Upper lobe of left lung (tissue), 4 donors: ENCODE measurements around the gene P4HA1.

ENCODE experiments used
- POLR2A ChIP-seq, 4 donors: fragments of 450-650 bp; IDR thresholded peaks; one replicate each; pipeline ENCODE4 v1.5.1; 2016 to 2017; ENCODE audit warnings: antibody characterized with exemption in 4 of 4, mild to moderate bottlenecking in 2 of 4
- TF ChIP-seq, protein P1 (sequence below), 6 experiments: fragments of 450-650 bp in 4 of 6; fragments of 200-600 bp in 2 of 6; sonication (generic) in 2 of 6; IDR thresholded peaks; one replicate each; pipeline ENCODE4 v1.5.1; 2016 to 2019; ENCODE audit warnings: antibody characterized with exemption in 6 of 6

DNA sequence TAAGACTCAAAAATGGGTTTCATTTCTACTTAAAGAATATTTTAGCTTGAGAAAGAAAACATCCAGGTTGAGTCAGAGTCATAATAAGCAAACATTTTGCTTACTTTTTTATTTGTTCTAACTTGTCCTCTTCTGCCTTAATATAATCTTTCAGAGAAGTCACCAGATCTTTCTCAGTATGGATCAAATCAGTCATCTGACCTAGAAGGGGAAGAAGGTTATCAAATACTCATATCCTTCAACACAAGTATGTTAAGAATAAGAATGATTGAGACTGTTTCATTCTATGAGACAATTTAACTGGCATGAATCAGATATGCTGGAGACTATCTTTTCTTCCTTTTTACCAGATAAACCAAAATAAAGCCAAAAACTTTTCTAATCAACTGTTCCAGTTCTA is 23.0 kb downstream of the P4HA1 start:
- no peak for TF ChIP-seq POLR2A (IDR thresholded peaks at IDR 0.05)
- TF ChIP-seq, protein P1, sequence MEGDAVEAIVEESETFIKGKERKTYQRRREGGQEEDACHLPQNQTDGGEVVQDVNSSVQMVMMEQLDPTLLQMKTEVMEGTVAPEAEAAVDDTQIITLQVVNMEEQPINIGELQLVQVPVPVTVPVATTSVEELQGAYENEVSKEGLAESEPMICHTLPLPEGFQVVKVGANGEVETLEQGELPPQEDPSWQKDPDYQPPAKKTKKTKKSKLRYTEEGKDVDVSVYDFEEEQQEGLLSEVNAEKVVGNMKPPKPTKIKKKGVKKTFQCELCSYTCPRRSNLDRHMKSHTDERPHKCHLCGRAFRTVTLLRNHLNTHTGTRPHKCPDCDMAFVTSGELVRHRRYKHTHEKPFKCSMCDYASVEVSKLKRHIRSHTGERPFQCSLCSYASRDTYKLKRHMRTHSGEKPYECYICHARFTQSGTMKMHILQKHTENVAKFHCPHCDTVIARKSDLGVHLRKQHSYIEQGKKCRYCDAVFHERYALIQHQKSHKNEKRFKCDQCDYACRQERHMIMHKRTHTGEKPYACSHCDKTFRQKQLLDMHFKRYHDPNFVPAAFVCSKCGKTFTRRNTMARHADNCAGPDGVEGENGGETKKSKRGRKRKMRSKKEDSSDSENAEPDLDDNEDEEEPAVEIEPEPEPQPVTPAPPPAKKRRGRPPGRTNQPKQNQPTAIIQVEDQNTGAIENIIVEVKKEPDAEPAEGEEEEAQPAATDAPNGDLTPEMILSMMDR (IDR thresholded peaks at IDR 0.05): no peak
